OCI-LY3 (cell line): ENCODE measurements around the gene PKHD1.

Experiments
- H2AFZ ChIP-seq: fragments of 200-600, 300-600 bp; shearing (Covaris generic); 2 replicates; pipeline ENCODE4 v1.6.0; 2014; ENCODE audit warnings: antibody characterized with exemption, low read depth, low read length
- H3K27ac ChIP-seq: fragments of 200-600, 300-600 bp; sonication (generic); 2 replicates; pipeline ENCODE4 v1.5.1; 2014; ENCODE audit warnings: mild to moderate bottlenecking, low read length, moderate library complexity, mixed read lengths
- H3K27me3 ChIP-seq: fragments of 200-600, 300-600 bp; sonication (generic); 2 replicates; pipeline ENCODE4 v1.6.1; 2014; ENCODE audit warnings: low read depth, low read length, mixed read lengths
- H3K36me3 ChIP-seq: fragments of 200-600, 300-600 bp; sonication (generic); replicated peaks from 2 replicates; pipeline ENCODE3; 2014; ENCODE audit warnings: low read depth, low read length, mixed read lengths
- H3K4me1 ChIP-seq: fragments of 300-600, 200-600 bp; sonication (generic); 2 replicates; pipeline ENCODE4 v1.6.1; 2014; ENCODE audit warnings: low read length, mixed read lengths
- H3K4me2 ChIP-seq: fragments of 200-600, 300-600 bp; sonication (generic); 2 replicates; pipeline ENCODE4 v1.6.1; 2014; ENCODE audit warnings: low read length, mixed read lengths
- H3K4me3 ChIP-seq: fragments of 300-600, 200-600 bp; sonication (generic); 2 replicates; pipeline ENCODE4 v1.5.1; 2014; ENCODE audit warnings: antibody characterized with exemption, mild to moderate bottlenecking, low read length, moderate library complexity
- H3K79me2 ChIP-seq: fragments of 300-600, 200-600 bp; shearing (Covaris generic); 2 replicates; pipeline ENCODE4 v1.6.1; 2014; ENCODE audit warnings: mild to moderate bottlenecking, low read length, mixed read lengths
- H3K9ac ChIP-seq: fragments of 300-600, 200-600 bp; shearing (Covaris generic); 2 replicates; pipeline ENCODE4 v1.6.0; 2014; ENCODE audit warnings: mild to moderate bottlenecking, low read length, moderate library complexity
- H3K9me3 ChIP-seq: fragments of 200-600, 300-600 bp; shearing (Covaris generic); 2 replicates; pipeline ENCODE4 v1.6.1; 2014; ENCODE audit warnings: low read length, mixed read lengths; ENCODE audit not compliant: insufficient read depth
- H4K20me1 ChIP-seq: fragments of 200-600, 300-600 bp; sonication (generic); 2 replicates; pipeline ENCODE4 v1.6.1; 2016; ENCODE audit warnings: low read length, mixed read lengths; ENCODE audit not compliant: insufficient read depth
- EZH2phosphoT487 ChIP-seq: fragments of 200-600 bp; shearing (Covaris generic); IDR thresholded peaks from 2 replicates; pipeline ENCODE4 v1.6.1; 2018; ENCODE audit warnings: antibody characterized with exemption, mixed run types, low read depth
- TF ChIP-seq, protein P1 (sequence below): fragments of 200-600, 300-600 bp; sonication (generic); IDR thresholded peaks from 2 replicates; pipeline ENCODE4 v1.5.1; 2014; ENCODE audit warnings: antibody characterized with exemption, low read length, low read depth

The PKHD1 gene

DNA sequence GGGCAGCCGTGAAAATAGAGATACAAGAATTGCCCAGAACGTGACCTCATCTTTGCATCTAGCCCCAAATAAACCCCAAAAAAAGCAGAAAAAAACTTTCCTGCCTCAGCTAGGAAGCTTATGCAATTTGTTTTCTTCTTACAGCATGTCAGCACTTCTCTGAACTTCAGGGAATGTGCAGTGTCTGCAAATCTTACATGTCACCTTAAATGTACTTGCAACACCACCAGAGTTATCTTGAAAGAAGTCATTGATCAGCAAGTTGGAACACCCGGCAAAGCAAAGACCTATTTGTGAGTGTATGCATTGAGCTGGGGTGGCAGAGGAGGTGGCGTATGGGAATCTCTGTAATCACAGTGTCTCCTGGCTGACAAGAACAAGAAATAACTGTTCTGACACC is 123.4 kb downstream of the PKHD1 start:
- Histone ChIP-seq H3K9me3 (no peaks in the 10 kb centered on the region), H3K27ac (no peak overlapping the region), H3K4me2 (no peak overlapping the region), H3K36me3 (no peaks in the 10 kb centered on the region), H3K4me3 (no peak overlapping the region), H3K27me3 (peaks cover 46% of the 10 kb centered on the region), H2AFZ (no peak overlapping the region), H3K9ac (no peak overlapping the region), H3K4me1 (no peaks in the 10 kb centered on the region), H4K20me1 (no peaks in the 10 kb centered on the region), H3K79me2 (no peaks in the 10 kb centered on the region)
- TF ChIP-seq, protein P1, sequence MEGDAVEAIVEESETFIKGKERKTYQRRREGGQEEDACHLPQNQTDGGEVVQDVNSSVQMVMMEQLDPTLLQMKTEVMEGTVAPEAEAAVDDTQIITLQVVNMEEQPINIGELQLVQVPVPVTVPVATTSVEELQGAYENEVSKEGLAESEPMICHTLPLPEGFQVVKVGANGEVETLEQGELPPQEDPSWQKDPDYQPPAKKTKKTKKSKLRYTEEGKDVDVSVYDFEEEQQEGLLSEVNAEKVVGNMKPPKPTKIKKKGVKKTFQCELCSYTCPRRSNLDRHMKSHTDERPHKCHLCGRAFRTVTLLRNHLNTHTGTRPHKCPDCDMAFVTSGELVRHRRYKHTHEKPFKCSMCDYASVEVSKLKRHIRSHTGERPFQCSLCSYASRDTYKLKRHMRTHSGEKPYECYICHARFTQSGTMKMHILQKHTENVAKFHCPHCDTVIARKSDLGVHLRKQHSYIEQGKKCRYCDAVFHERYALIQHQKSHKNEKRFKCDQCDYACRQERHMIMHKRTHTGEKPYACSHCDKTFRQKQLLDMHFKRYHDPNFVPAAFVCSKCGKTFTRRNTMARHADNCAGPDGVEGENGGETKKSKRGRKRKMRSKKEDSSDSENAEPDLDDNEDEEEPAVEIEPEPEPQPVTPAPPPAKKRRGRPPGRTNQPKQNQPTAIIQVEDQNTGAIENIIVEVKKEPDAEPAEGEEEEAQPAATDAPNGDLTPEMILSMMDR: no peak
- no peak for TF ChIP-seq EZH2phosphoT487

DNA sequence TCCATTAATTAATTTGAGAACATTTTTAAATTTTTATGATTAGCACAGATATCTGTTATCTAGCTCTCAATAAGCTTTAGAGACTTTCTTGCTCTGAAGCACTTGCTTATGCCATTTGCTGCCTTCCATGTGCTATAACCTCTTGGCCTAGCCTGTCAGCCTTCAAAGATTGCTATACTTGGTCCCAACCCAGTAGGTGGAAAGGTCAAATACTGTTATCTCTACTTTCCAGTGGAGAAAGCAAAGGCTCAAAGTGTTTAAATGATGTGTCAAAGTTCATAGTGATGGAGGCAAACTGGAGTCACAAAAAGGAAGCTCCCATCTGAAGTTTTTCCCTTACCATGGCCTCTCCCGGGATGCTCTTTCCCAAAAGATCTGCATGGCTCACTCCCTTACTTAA is 125.1 kb downstream of the PKHD1 start:
- peaks cover 46% of the 10 kb centered on the region for H3K27me3 ChIP-seq
- no peak overlapping the region for H2AFZ ChIP-seq
- no peaks in the 10 kb centered on the region for H3K4me1 ChIP-seq
- no peaks in the 10 kb centered on the region for H4K20me1 ChIP-seq
- H3K9ac ChIP-seq: no peak overlapping the region
- no peaks in the 10 kb centered on the region for H3K79me2 ChIP-seq
- no peak overlapping the region for H3K4me3 ChIP-seq
- no peak overlapping the region for H3K27ac ChIP-seq
- H3K9me3 ChIP-seq: no peaks in the 10 kb centered on the region
- no peak overlapping the region for H3K4me2 ChIP-seq
- H3K36me3 ChIP-seq: no peaks in the 10 kb centered on the region
- no peak for TF ChIP-seq EZH2phosphoT487
- TF ChIP-seq, protein P1: no peak

DNA sequence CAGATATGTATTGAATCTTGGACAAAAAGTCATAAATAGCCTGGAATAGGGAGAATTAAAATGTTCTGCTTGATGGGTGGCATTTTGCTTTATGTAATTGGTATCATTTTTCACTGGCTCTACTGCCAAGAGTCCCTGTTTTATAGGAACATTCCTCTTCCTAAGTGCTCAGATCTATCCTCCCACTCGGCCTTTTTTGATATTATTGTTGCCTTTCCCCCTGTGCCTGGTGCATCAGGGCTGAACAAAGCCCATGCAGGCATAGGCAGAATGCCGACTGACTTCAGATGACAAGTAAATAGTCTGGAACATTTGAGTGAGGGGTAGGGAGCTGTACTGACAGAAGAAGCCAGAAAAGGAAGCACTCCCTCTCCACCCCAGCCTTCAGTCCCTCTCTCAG is 127.0 kb downstream of the PKHD1 start:
- no peak overlapping the region for H2AFZ ChIP-seq
- no peak overlapping the region for H3K4me3 ChIP-seq
- no peak overlapping the region for H3K4me2 ChIP-seq
- no peaks in the 10 kb centered on the region for H3K79me2 ChIP-seq
- H3K27ac ChIP-seq: no peak overlapping the region
- H3K27me3 ChIP-seq: peaks cover 45% of the 10 kb centered on the region
- TF ChIP-seq, protein P1: no peak
- TF ChIP-seq EZH2phosphoT487: no peak
- no peaks in the 10 kb centered on the region for H3K36me3 ChIP-seq
- no peaks in the 10 kb centered on the region for H4K20me1 ChIP-seq
- H3K9me3 ChIP-seq: no peaks in the 10 kb centered on the region
- H3K9ac ChIP-seq: no peak overlapping the region
- no peaks in the 10 kb centered on the region for H3K4me1 ChIP-seq

DNA sequence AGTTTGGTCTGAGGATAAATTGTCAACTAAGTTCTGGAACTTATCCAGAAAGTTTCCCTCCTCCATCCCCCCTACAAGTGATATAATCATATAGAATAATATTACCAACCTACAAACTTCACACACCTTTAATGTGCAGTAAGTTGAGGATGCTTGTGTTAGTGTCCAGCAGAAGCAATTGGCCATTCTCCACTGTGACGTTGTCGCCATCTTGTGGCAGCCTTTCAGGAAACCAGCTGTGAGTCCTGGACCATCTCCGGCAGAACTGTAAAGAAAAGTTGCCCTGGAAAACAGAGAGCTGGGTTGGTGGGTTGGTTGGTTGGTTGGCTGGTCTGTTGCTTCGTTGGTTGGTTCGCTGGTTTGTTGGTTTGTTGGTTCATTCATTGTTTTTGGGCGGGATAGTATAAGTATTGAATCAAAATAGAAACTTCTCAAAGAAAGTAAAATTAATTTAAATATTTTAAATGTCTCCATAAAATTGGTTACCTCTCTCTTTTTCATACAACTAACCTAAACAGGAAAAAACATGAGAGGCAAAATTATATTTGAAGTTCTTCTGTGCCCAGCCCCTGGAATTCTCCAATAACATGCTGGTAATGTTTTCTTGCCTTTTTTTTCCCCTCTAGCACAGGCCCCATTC is 127.5 kb downstream of the PKHD1 start:
- Histone ChIP-seq H3K79me2 (no peaks in the 10 kb centered on the region), H4K20me1 (no peaks in the 10 kb centered on the region), H3K9ac (no peak overlapping the region), H3K27me3 (peaks cover 45% of the 10 kb centered on the region), H3K27ac (no peak overlapping the region), H2AFZ (no peak overlapping the region), H3K4me1 (no peaks in the 10 kb centered on the region), H3K4me3 (no peak overlapping the region), H3K9me3 (no peaks in the 10 kb centered on the region), H3K36me3 (no peaks in the 10 kb centered on the region), H3K4me2 (no peak overlapping the region)
- TF ChIP-seq, protein P1: peak; percentile 97
- no peak for TF ChIP-seq EZH2phosphoT487
